ENCODE measurements around the gene FAM110A.

- TF ChIP-seq EZH2 (IDR thresholded peaks at IDR 0.05; ENCODE audit: borderline replicate concordance, low read depth, low read length, severe bottlenecking): no peak
- TF ChIP-seq CTCF (IDR thresholded peaks at IDR 0.05; ENCODE audit: extremely low read depth in 1 of 2, insufficient read depth in 1 of 2, low read depth in 1 of 2, low read length in 2 of 2): no peak
- TF ChIP-seq MAX (IDR thresholded peaks at IDR 0.05; ENCODE audit: insufficient read depth, insufficient read length): no peak
- no peak for TF ChIP-seq POLR2A (IDR thresholded peaks at IDR 0.05; ENCODE audit: low read depth, low read length)
- TF ChIP-seq POLR2AphosphoS5 (IDR thresholded peaks at IDR 0.05; ENCODE audit: insufficient read depth, low read depth, low read length): no peak
- no peak for TF ChIP-seq FOS (IDR thresholded peaks at IDR 0.05; ENCODE audit: borderline replicate concordance, insufficient read depth, low read length)
- TF ChIP-seq GATA2 (IDR thresholded peaks at IDR 0.05; ENCODE audit: insufficient read depth, insufficient read length, low read depth, low read length): no peak
These were observed 7.5 kb downstream of the FAM110A start for GRCh38 chr20:840858-841567.
